ENCODE data around the gene EIPR1. TPM values are rescaled to one million over a fixed set of nuclear protein-coding genes. Genes with fewer than 3 reads are reported as not detected.
"Not testable (repeated sequence)": the region's sequence is repeated elsewhere in the genome, so short reads cannot be mapped to it uniquely, and the experiment has no call there.

The EIPR1 gene
- total RNA-seq, 4 donors from 2014 or later = 13.1 to 41.0 (median 27.4) TPM

DNA sequence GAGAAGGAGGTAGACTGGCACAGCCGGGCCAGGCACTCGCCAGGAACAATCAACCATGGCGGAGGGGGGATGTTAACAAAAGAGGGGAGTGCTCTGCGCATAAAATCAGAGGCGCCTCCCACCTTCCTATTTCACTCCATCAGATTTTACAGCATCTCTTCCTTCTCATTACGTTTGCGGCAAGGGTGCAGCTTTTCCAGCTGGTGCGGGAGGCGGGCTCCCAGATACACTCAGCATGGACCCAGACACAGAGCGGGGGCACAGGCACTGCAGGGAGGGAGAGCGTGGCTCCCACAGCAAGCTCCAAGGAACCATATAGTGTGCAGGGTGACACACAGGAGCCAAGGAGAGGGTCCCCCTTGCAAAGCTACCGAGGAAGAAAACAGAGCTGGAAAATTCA lies 176.3 kb downstream of the EIPR1 start:
- Histone ChIP-seq H3K27ac (no peak overlapping the region), H3K9me3 (no peaks in the 10 kb centered on the region), H3K4me1 (no peaks in the 10 kb centered on the region), H3K27me3 (no peaks in the 10 kb centered on the region), H3K36me3 (no peaks in the 10 kb centered on the region), H3K4me3 (no peak overlapping the region)
- TF ChIP-seq POLR2AphosphoS5 (IDR thresholded peaks at IDR 0.05) = no peak
- no peak for TF ChIP-seq EP300 (IDR thresholded peaks at IDR 0.05; ENCODE audit: low read depth)
- TF ChIP-seq, protein P1, sequence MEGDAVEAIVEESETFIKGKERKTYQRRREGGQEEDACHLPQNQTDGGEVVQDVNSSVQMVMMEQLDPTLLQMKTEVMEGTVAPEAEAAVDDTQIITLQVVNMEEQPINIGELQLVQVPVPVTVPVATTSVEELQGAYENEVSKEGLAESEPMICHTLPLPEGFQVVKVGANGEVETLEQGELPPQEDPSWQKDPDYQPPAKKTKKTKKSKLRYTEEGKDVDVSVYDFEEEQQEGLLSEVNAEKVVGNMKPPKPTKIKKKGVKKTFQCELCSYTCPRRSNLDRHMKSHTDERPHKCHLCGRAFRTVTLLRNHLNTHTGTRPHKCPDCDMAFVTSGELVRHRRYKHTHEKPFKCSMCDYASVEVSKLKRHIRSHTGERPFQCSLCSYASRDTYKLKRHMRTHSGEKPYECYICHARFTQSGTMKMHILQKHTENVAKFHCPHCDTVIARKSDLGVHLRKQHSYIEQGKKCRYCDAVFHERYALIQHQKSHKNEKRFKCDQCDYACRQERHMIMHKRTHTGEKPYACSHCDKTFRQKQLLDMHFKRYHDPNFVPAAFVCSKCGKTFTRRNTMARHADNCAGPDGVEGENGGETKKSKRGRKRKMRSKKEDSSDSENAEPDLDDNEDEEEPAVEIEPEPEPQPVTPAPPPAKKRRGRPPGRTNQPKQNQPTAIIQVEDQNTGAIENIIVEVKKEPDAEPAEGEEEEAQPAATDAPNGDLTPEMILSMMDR (IDR thresholded peaks at IDR 0.05) = no peak
- intact Hi-C loops (cut with DNase I; ENCODE audit: low total_unique reads) = no loop called here
- DNase-seq = no peak
- in situ Hi-C loops (cut with MboI; ENCODE audit: low pct_ligation_motif_present in 1 of 4, low pct_unique_long_range_greater_than_20kb in 1 of 4, low sequenced_read_pairs in 3 of 4) = no loop called here
- WGBS, 2 donors (ENCODE audit: low coverage in 1 of 2) = 95 to 100% methylated on average over 1 to 12 of the region's 12 CpGs

DNA sequence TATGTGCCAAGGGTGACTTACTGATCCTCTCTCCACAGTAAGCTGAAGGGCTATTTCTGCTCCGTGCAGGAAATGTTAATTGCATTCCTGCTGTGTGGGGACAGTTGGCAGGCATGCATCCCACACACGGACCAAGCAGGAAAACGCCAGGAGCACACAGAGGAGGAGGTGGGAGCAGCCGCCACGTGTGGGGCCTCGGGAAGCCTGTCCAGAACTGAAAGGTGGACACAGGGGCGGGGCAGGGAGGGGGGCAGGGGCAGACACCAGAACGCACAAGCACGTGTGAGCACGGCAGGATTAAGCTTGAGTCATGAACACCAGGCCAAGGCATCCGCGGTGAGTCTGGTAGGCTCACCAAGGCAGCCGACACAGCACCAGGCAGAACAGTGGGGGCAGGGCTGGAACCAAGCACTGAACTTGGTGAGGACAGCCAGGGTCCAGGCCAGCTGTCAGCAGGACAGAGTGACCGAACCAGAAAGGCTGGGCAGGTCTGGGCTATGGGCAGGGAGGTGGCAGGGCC lies 177.1 kb downstream of the EIPR1 start:
- DNase-seq = no peak
- in situ Hi-C loops (cut with MboI; ENCODE audit: low pct_ligation_motif_present in 1 of 4, low pct_unique_long_range_greater_than_20kb in 1 of 4, low sequenced_read_pairs in 3 of 4) (no loop called here), intact Hi-C loops (cut with DNase I; ENCODE audit: low total_unique reads) (no loop called here)
- no peaks in the 10 kb centered on the region for H3K36me3 ChIP-seq
- no peak overlapping the region for H3K4me3 ChIP-seq
- H3K27ac ChIP-seq = no peak overlapping the region
- H3K27me3 ChIP-seq = no peaks in the 10 kb centered on the region
- no peaks in the 10 kb centered on the region for H3K4me1 ChIP-seq
- no peaks in the 10 kb centered on the region for H3K9me3 ChIP-seq
- 72% methylated on average over 13 of the region's 14 CpGs; no CpG with 5 or more reads in 1 of the 2 donors for WGBS, 2 donors (ENCODE audit: low coverage in 1 of 2)
- TF ChIP-seq, protein P1 (IDR thresholded peaks at IDR 0.05) = no peak
- no peak for TF ChIP-seq EP300 (IDR thresholded peaks at IDR 0.05; ENCODE audit: low read depth)
- TF ChIP-seq POLR2AphosphoS5 (IDR thresholded peaks at IDR 0.05) = no peak
- TF ChIP-seq POLR2A (IDR thresholded peaks at IDR 0.05) = no peak

DNA sequence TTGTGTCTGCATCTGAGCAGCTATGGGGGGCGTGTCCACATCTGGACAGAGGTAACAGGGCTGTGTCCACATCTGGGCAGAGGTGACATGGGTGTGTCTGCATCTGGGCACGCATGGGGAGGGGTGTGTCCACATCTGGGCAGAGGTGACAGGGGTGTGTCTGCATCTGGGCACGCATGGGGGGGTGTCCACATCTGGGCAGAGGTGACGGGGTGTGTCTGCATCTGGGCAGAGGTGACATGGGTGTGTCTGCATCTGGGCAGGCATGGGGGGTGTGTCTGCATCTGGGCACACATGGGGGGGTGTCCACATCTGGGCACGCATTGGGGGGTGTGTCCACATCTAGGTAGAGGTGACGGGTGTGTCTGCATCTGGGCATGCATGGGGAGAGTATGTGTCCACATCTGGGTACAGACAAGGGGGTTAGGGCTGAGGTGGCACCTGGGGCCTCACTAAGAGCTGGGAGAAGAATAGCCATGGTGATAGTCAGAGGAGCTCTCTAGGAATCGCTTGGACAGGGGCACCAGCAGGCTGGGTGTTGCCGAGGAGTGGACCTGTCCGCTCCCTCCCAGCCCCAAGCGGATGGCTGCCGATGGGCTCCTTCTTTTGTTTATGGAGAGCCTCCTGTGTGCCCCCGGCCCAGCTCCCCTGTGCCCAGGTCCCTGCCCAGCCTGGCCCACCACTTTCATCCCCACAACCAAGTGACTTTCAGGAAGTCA lies 177.8 kb downstream of the EIPR1 start:
- Histone ChIP-seq H3K27me3 (no peaks in the 10 kb centered on the region), H3K36me3 (no peaks in the 10 kb centered on the region), H3K4me1 (no peaks in the 10 kb centered on the region), H3K27ac (no peak overlapping the region), H3K4me3 (no peak overlapping the region), H3K9me3 (no peaks in the 10 kb centered on the region)
- WGBS, 2 donors (ENCODE audit: low coverage in 1 of 2) = 63 to 83% methylated on average over 2 to 12 of the region's 12 CpGs
- no peak for DNase-seq
- in situ Hi-C loops (cut with MboI; ENCODE audit: low pct_ligation_motif_present in 1 of 4, low pct_unique_long_range_greater_than_20kb in 1 of 4, low sequenced_read_pairs in 3 of 4) = no loop called here
- intact Hi-C loops (cut with DNase I; ENCODE audit: low total_unique reads) = no loop called here
- TF ChIP-seq POLR2A (IDR thresholded peaks at IDR 0.05) = no peak
- no peak for TF ChIP-seq POLR2AphosphoS5 (IDR thresholded peaks at IDR 0.05)
- TF ChIP-seq, protein P1 (IDR thresholded peaks at IDR 0.05) = no peak
- TF ChIP-seq EP300 (IDR thresholded peaks at IDR 0.05; ENCODE audit: low read depth) = no peak

DNA sequence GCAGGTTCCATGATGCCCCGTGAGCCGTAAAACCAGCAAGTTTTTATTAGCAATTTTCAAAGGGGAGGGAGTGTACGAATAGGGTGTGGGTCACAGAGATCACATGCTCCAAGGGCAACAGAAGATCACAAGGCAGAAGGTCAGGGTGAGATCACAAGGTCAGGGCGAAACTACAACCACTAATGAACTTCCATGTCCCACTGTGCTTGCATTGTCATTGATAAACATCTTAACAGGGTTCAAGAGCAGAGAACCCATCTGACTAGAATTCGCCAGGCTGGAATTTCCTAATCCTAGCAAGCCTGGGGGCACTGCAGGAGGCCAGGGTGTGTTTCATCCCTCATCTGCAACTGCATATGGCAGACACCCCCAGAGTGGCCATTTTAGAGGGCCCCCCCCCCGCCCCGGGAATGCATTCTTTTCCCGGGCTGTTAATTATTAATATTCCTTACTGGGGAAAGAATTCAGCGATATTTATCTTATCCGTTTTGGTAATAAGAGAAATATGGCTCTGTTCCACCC lies 178.9 kb downstream of the EIPR1 start:
- H3K4me3 ChIP-seq; in situ Hi-C loops (cut with MboI; ENCODE audit: low pct_ligation_motif_present in 1 of 4, low pct_unique_long_range_greater_than_20kb in 1 of 4, low sequenced_read_pairs in 3 of 4); H3K36me3 ChIP-seq; H3K9me3 ChIP-seq; H3K27ac ChIP-seq; H3K4me1 ChIP-seq; DNase-seq; H3K27me3 ChIP-seq; intact Hi-C loops (cut with DNase I; ENCODE audit: low total_unique reads): not testable (repeated sequence)
- 69 to 74% methylated on average over 4 to 9 of the region's 10 CpGs for WGBS, 2 donors (ENCODE audit: low coverage in 1 of 2)
